Measurements from ENCODE around the gene BICC1.

The BICC1 gene

GRCh38 chr10:58515291-58515941 lies 2.7 kb downstream of the BICC1 start:
- DNase-seq (ENCODE audit: low spot score), result no peak

GRCh38 chr10:58516119-58516518 lies 3.4 kb downstream of the BICC1 start:
- DNase-seq (ENCODE audit: low spot score), result no peak

- no peak for DNase-seq (ENCODE audit: low spot score)
Measured at GRCh38 chr10:58516671-58517070, 4.0 kb downstream of the BICC1 start.

GRCh38 chr10:58517081-58517480 lies 4.4 kb downstream of the BICC1 start:
- no peak for DNase-seq (ENCODE audit: low spot score)

- DNase-seq (ENCODE audit: low spot score), result no peak
Measured at GRCh38 chr10:58517491-58518355, 5.1 kb downstream of the BICC1 start.

- no peak for DNase-seq (ENCODE audit: low spot score)
Measured at GRCh38 chr10:58518775-58519174, 6.1 kb downstream of the BICC1 start.

GRCh38 chr10:58529077-58529728 lies 16.5 kb downstream of the BICC1 start:
- DNase-seq (ENCODE audit: low spot score), result no peak

GRCh38 chr10:58531084-58531695 lies 18.5 kb downstream of the BICC1 start:
- peak; percentile 21 for DNase-seq (ENCODE audit: low spot score)

- DNase-seq (ENCODE audit: low spot score), result no peak
Measured at GRCh38 chr10:58535311-58535710, 22.6 kb downstream of the BICC1 start.

- no peak for DNase-seq (ENCODE audit: low spot score)
Measured at GRCh38 chr10:58543141-58543540, 30.5 kb downstream of the BICC1 start.

GRCh38 chr10:58544135-58544534 lies 31.5 kb downstream of the BICC1 start:
- no peak for DNase-seq (ENCODE audit: low spot score)

GRCh38 chr10:58545427-58545826 lies 32.8 kb downstream of the BICC1 start:
- DNase-seq (ENCODE audit: low spot score), result no peak

- no peak for DNase-seq (ENCODE audit: low spot score)
Measured at GRCh38 chr10:58546137-58546536, 33.5 kb downstream of the BICC1 start.

GRCh38 chr10:58546722-58547445 lies 34.2 kb downstream of the BICC1 start:
- DNase-seq (ENCODE audit: low spot score), result no peak

- DNase-seq (ENCODE audit: low spot score), result no peak
Measured at GRCh38 chr10:58547963-58548362, 35.3 kb downstream of the BICC1 start.

- no peak for DNase-seq (ENCODE audit: low spot score)
Measured at GRCh38 chr10:58554316-58554715, 41.6 kb downstream of the BICC1 start.

GRCh38 chr10:58555170-58555929 lies 42.7 kb downstream of the BICC1 start:
- no peak for DNase-seq (ENCODE audit: low spot score)

GRCh38 chr10:58555930-58556311 lies 43.2 kb downstream of the BICC1 start:
- DNase-seq (ENCODE audit: low spot score), result no peak

GRCh38 chr10:58556516-58557165 lies 44.0 kb downstream of the BICC1 start:
- no peak for DNase-seq (ENCODE audit: low spot score)

- DNase-seq (ENCODE audit: low spot score), result no peak
Measured at GRCh38 chr10:58557714-58558113, 45.0 kb downstream of the BICC1 start.

GRCh38 chr10:58560068-58560467 lies 47.4 kb downstream of the BICC1 start:
- DNase-seq (ENCODE audit: low spot score), result no peak
